NB4 (cell line): ENCODE data around the gene FOXP1.

Experiments
- CTCF ChIP-seq: IDR thresholded peaks from one replicate; pipeline ENCODE4 v1.5.1; 2012; ENCODE audit warnings: low read depth, low read length
- MAX ChIP-seq: IDR thresholded peaks from 2 replicates; pipeline ENCODE4 v1.6.1; 2011; ENCODE audit warnings: low read depth, low read length

DNA sequence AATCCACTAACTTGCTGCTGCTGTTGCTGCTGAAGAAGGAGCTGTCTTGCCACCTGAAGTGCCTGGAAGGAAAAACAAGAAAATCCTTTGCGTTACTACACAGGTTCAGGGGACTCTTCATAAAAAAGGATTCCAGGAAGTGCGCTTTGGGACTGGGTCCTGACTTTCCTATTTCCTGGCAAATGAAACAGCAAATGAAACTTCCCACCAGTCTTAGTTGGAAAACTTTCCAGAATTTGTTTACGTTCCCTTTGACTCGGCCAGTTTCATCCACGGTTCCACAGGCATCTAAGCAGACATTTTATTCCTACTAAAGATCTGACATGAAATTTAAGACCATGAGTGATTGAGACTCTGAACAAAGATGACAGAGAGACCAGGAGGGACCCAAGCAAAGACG lies 471.0 kb downstream of the FOXP1 start:
- no peak for TF ChIP-seq CTCF
- no peak for TF ChIP-seq MAX
